ENCODE data around the gene SCUBE2. TPM values are rescaled to one million over a fixed set of nuclear protein-coding genes. Genes with fewer than 3 reads are reported as not detected.

The SCUBE2 gene
- total RNA-seq, 1 donor from 2014 or later: 1.5 TPM

- TF ChIP-seq CTCF (IDR thresholded peaks at IDR 0.05; ENCODE audit: insufficient read depth, low read depth, low read length) (no peak), EZH2 (IDR thresholded peaks at IDR 0.05; ENCODE audit: insufficient read depth, low read length) (no peak)
- no peak overlapping the region for H3K27ac Mint-ChIP-seq (ENCODE audit: unreplicated experiment)
- DNase-seq (ENCODE audit: low read depth): no peak
Measured at GRCh38 chr11:9040410-9040809, 51.0 kb downstream of the SCUBE2 start.

GRCh38 chr11:9039863-9040262 is 51.5 kb downstream of the SCUBE2 start:
- TF ChIP-seq EZH2 (IDR thresholded peaks at IDR 0.05; ENCODE audit: insufficient read depth, low read length) (no peak), CTCF (IDR thresholded peaks at IDR 0.05; ENCODE audit: insufficient read depth, low read depth, low read length) (no peak)
- Mint-ChIP-seq H3K27me3 (ENCODE audit: low read depth, unreplicated experiment) (no peaks in the 10 kb centered on the region), H3K27ac (ENCODE audit: unreplicated experiment) (no peak overlapping the region), H3K4me3 (ENCODE audit: unreplicated experiment) (no peak overlapping the region), H3K36me3 (ENCODE audit: low read depth, unreplicated experiment) (peaks cover 10% of the 10 kb centered on the region), H3K9me3 (ENCODE audit: unreplicated experiment) (peaks cover 4% of the 10 kb centered on the region), H3K4me1 (ENCODE audit: low read depth, unreplicated experiment) (no peaks in the 10 kb centered on the region)
- no peaks in the 10 kb centered on the region for H3K4me1 ChIP-seq (ENCODE audit: insufficient read depth, low read length)
- H3K36me3 ChIP-seq (ENCODE audit: insufficient read depth, low read length): no peaks in the 10 kb centered on the region
- H4K20me1 ChIP-seq (ENCODE audit: insufficient read depth, low read length): no peaks in the 10 kb centered on the region
- H3K27me3 ChIP-seq (ENCODE audit: insufficient read depth, low read length): no peaks in the 10 kb centered on the region
- H3K27ac ChIP-seq (ENCODE audit: low read depth, low read length): no peak overlapping the region
- no peak overlapping the region for H3K4me3 ChIP-seq (ENCODE audit: insufficient read depth, low read depth, low read length)
- no peaks in the 10 kb centered on the region for H3K79me2 ChIP-seq (ENCODE audit: insufficient read depth, low read length)
- no peaks in the 10 kb centered on the region for H3K9me3 ChIP-seq (ENCODE audit: insufficient read depth, low read depth, low read length)
- DNase-seq (ENCODE audit: low read depth) (no peak), FAIRE-seq (no peak)
- H3K9ac ChIP-seq (ENCODE audit: low read length): no peak overlapping the region
- H3K4me2 ChIP-seq (ENCODE audit: low read length): no peak overlapping the region
- no peak overlapping the region for H2AFZ ChIP-seq (ENCODE audit: low read depth, low read length)

More at GRCh38 chr11:9040410-9040809, 51.0 kb downstream of the SCUBE2 start:
- no peaks in the 10 kb centered on the region for H3K79me2 ChIP-seq (ENCODE audit: insufficient read depth, low read length)
- Mint-ChIP-seq H3K4me1 (ENCODE audit: low read depth, unreplicated experiment) (no peaks in the 10 kb centered on the region), H3K36me3 (ENCODE audit: low read depth, unreplicated experiment) (peaks cover 10% of the 10 kb centered on the region), H3K4me3 (ENCODE audit: unreplicated experiment) (no peak overlapping the region), H3K9me3 (ENCODE audit: unreplicated experiment) (peaks cover 4% of the 10 kb centered on the region), H3K27me3 (ENCODE audit: low read depth, unreplicated experiment) (no peaks in the 10 kb centered on the region)
- no peak overlapping the region for H2AFZ ChIP-seq (ENCODE audit: low read depth, low read length)
- H4K20me1 ChIP-seq (ENCODE audit: insufficient read depth, low read length): no peaks in the 10 kb centered on the region
- H3K9ac ChIP-seq (ENCODE audit: low read length): no peak overlapping the region
- FAIRE-seq: no peak
- H3K27me3 ChIP-seq (ENCODE audit: insufficient read depth, low read length): no peaks in the 10 kb centered on the region
- no peak overlapping the region for H3K4me2 ChIP-seq (ENCODE audit: low read length)
- no peak overlapping the region for H3K4me3 ChIP-seq (ENCODE audit: insufficient read depth, low read depth, low read length)
- no peaks in the 10 kb centered on the region for H3K4me1 ChIP-seq (ENCODE audit: insufficient read depth, low read length)
- no peaks in the 10 kb centered on the region for H3K36me3 ChIP-seq (ENCODE audit: insufficient read depth, low read length)
- H3K9me3 ChIP-seq (ENCODE audit: insufficient read depth, low read depth, low read length): no peaks in the 10 kb centered on the region
- no peak overlapping the region for H3K27ac ChIP-seq (ENCODE audit: low read depth, low read length)

- Histone ChIP-seq H3K9ac (ENCODE audit: low read length) (no peak overlapping the region), H3K27me3 (ENCODE audit: insufficient read depth, low read length) (no peaks in the 10 kb centered on the region), H3K4me3 (ENCODE audit: insufficient read depth, low read depth, low read length) (no peak overlapping the region), H2AFZ (ENCODE audit: low read depth, low read length) (no peak overlapping the region), H3K9me3 (ENCODE audit: insufficient read depth, low read depth, low read length) (no peaks in the 10 kb centered on the region), H4K20me1 (ENCODE audit: insufficient read depth, low read length) (no peaks in the 10 kb centered on the region), H3K4me1 (ENCODE audit: insufficient read depth, low read length) (no peaks in the 10 kb centered on the region), H3K4me2 (ENCODE audit: low read length) (no peak overlapping the region), H3K36me3 (ENCODE audit: insufficient read depth, low read length) (no peaks in the 10 kb centered on the region), H3K27ac (ENCODE audit: low read depth, low read length) (no peak overlapping the region), H3K79me2 (ENCODE audit: insufficient read depth, low read length) (no peaks in the 10 kb centered on the region)
- no peak for FAIRE-seq
- no peak overlapping the region for H3K27ac Mint-ChIP-seq (ENCODE audit: unreplicated experiment)
- H3K36me3 Mint-ChIP-seq (ENCODE audit: low read depth, unreplicated experiment): peaks cover 10% of the 10 kb centered on the region
- H3K4me1 Mint-ChIP-seq (ENCODE audit: low read depth, unreplicated experiment): no peaks in the 10 kb centered on the region
- no peak overlapping the region for H3K4me3 Mint-ChIP-seq (ENCODE audit: unreplicated experiment)
- H3K9me3 Mint-ChIP-seq (ENCODE audit: unreplicated experiment): peaks cover 4% of the 10 kb centered on the region
- DNase-seq (ENCODE audit: low read depth): peak; percentile 23
- H3K27me3 Mint-ChIP-seq (ENCODE audit: low read depth, unreplicated experiment): no peaks in the 10 kb centered on the region
- TF ChIP-seq EZH2 (IDR thresholded peaks at IDR 0.05; ENCODE audit: insufficient read depth, low read length) (no peak), CTCF (IDR thresholded peaks at IDR 0.05; ENCODE audit: insufficient read depth, low read depth, low read length) (no peak)
Measured at GRCh38 chr11:9039198-9039597, 52.2 kb downstream of the SCUBE2 start.
